CD1c-positive myeloid dendritic cell (primary cell): ENCODE data around the gene TGFBI.
A peak's percentile ranks its signal among the peaks of the same experiment; 100 is the strongest.

ENCODE experiments used
- DNase-seq: peaks from one replicate; pipeline ENCODE4 v3.0.0-alpha.2; 2016; ENCODE audit errors: extremely low spot score

Gene TGFBI

GRCh38 chr5:136001466-136001981, 27.3 kb upstream of the TGFBI start:
- no peak for DNase-seq

- no peak for DNase-seq
Measured at GRCh38 chr5:136004436-136004835, 24.4 kb upstream of the TGFBI start.

GRCh38 chr5:136005476-136005875, 23.3 kb upstream of the TGFBI start:
- DNase-seq = no peak

- DNase-seq = no peak
Measured at GRCh38 chr5:136006164-136006563, 22.6 kb upstream of the TGFBI start.

- DNase-seq = no peak
Measured at GRCh38 chr5:136006761-136007251, 22.0 kb upstream of the TGFBI start.

GRCh38 chr5:136007271-136007670, 21.5 kb upstream of the TGFBI start:
- DNase-seq = no peak

GRCh38 chr5:136011414-136012001, 17.3 kb upstream of the TGFBI start:
- peak; percentile 41 for DNase-seq

- DNase-seq = peak; percentile 91
Measured at GRCh38 chr5:136012041-136012804, 16.6 kb upstream of the TGFBI start.

GRCh38 chr5:136013559-136013958, 15.2 kb upstream of the TGFBI start:
- DNase-seq = no peak

- no peak for DNase-seq
Measured at GRCh38 chr5:136014049-136015002, 14.5 kb upstream of the TGFBI start.

GRCh38 chr5:136015003-136015375, 13.8 kb upstream of the TGFBI start:
- DNase-seq = no peak

- no peak for DNase-seq
Measured at GRCh38 chr5:136015966-136016650, 12.7 kb upstream of the TGFBI start.

GRCh38 chr5:136016945-136017530, 11.8 kb upstream of the TGFBI start:
- DNase-seq = peak; percentile 52

GRCh38 chr5:136018814-136019783, 9.7 kb upstream of the TGFBI start:
- no peak for DNase-seq

- DNase-seq = no peak
Measured at GRCh38 chr5:136020001-136020382, 8.8 kb upstream of the TGFBI start.

- DNase-seq = peak; percentile 92
Measured at GRCh38 chr5:136020383-136021015, 8.3 kb upstream of the TGFBI start.

GRCh38 chr5:136021016-136021405, 7.8 kb upstream of the TGFBI start:
- peak; percentile 38 for DNase-seq

- no peak for DNase-seq
Measured at GRCh38 chr5:136022965-136023364, 5.8 kb upstream of the TGFBI start.

GRCh38 chr5:136023958-136024541, 4.7 kb upstream of the TGFBI start:
- peak; percentile 41 for DNase-seq
